GM18868 (cell line): ENCODE measurements around the gene MYH6.
"Not testable (repeated sequence)": the region's sequence is repeated elsewhere in the genome, so short reads cannot be mapped to it uniquely, and the experiment has no call there.

Source experiments
- ATAC-seq: cut with Tn5 transposase; IDR thresholded peaks from one replicate; pipeline ENCODE4 v1.9.1; 2021; ENCODE audit warnings: mild to moderate bottlenecking, moderate library complexity; ENCODE audit not compliant: unreplicated experiment

MYH6 gene

GRCh38 chr14:23399591-23399990, 8.5 kb downstream of the MYH6 start:
- ATAC-seq, result no peak

GRCh38 chr14:23399136-23399535, 8.9 kb downstream of the MYH6 start:
- ATAC-seq, result no peak

- ATAC-seq, result no peak
Observed at GRCh38 chr14:23398348-23398747, 9.7 kb downstream of the MYH6 start.

GRCh38 chr14:23396781-23397407, 11.2 kb downstream of the MYH6 start:
- no peak for ATAC-seq

- ATAC-seq, result no peak
Observed at GRCh38 chr14:23396126-23396525, 11.9 kb downstream of the MYH6 start.

GRCh38 chr14:23392613-23393012, 15.5 kb downstream of the MYH6 start:
- no peak for ATAC-seq

GRCh38 chr14:23389871-23390270, 18.2 kb downstream of the MYH6 start:
- ATAC-seq, result not testable (repeated sequence)

- no peak for ATAC-seq
Observed at GRCh38 chr14:23389396-23389795, 18.7 kb downstream of the MYH6 start.

GRCh38 chr14:23388996-23389395, 19.1 kb downstream of the MYH6 start:
- ATAC-seq, result no peak

- no peak for ATAC-seq
Observed at GRCh38 chr14:23387916-23388882, 19.9 kb downstream of the MYH6 start.

- ATAC-seq, result no peak
Observed at GRCh38 chr14:23386999-23387398, 21.1 kb downstream of the MYH6 start.

GRCh38 chr14:23386266-23386657, 21.8 kb downstream of the MYH6 start:
- ATAC-seq, result not testable (repeated sequence)

GRCh38 chr14:23385642-23386265, 22.3 kb downstream of the MYH6 start:
- no peak for ATAC-seq

GRCh38 chr14:23385244-23385641, 22.8 kb downstream of the MYH6 start:
- ATAC-seq, result no peak

GRCh38 chr14:23384364-23385080, 23.6 kb downstream of the MYH6 start:
- no peak for ATAC-seq

GRCh38 chr14:23382731-23383440, 25.2 kb downstream of the MYH6 start:
- no peak for ATAC-seq

- ATAC-seq, result no peak
Observed at GRCh38 chr14:23382276-23382675, 25.8 kb downstream of the MYH6 start.

GRCh38 chr14:23381871-23382270, 26.2 kb downstream of the MYH6 start:
- no peak for ATAC-seq

- no peak for ATAC-seq
Observed at GRCh38 chr14:23380976-23381375, 27.1 kb downstream of the MYH6 start.

- ATAC-seq, result no peak
Observed at GRCh38 chr14:23380197-23380914, 27.7 kb downstream of the MYH6 start.
